HG02852 (cell line): Measurements from ENCODE around the gene GRPR.

Source experiments
- ATAC-seq: cut with Tn5 transposase; IDR thresholded peaks from one replicate; pipeline ENCODE4 v1.9.1; 2021; ENCODE audit warnings: mild to moderate bottlenecking, moderate library complexity; ENCODE audit not compliant: unreplicated experiment

The GRPR gene

DNA sequence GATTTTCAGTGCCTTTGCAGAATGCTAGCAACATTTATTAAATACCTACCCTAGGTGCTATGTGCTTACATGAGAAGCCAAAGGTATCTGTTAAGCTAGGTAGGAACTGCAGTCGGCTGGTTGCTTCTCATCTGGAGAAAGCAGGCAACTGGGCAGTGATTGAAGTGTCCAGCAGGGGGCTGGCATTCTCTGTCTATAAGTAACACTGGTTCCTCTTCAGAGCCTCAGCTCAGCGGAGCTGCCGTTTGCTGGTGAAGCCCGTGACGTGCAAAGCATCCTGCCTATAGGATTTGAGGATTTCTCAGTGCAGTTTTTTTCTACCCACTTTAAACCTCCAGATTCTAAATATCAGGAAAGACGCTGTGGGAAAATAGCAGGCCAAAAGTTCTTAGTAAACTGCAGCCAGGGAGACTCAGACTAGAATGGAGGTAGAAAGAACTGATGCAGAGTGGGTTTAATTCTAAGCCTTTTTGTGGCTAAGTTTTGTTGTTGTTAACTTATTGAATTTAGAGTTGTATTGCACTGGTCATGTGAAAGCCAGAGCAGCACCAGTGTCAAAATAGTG, at the start of gene GRPR:
TSS of gene GRPR (plus strand) at position 344 of the 565 bp plus-strand sequence. CDS start 389 bp downstream, outside the sequence.
- peak; percentile 50 for ATAC-seq

DNA sequence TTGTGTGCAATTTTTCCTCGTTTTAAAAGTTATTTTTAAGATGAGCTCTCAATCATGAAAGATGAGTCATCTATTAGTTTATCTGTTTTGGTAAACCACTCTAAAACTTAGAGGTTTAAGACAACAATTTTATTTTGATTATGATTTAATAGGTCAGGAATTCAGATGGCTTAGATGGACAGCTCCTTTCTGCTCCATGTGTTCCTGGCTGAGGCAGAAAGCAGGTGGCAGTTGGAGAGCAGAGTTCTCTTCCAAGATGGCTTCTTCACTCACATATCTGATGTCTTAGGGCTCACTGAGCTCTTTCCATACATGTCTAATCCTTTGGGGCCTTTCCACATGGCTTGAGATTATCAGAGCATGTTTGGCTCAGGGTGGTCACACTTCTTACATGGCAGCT, 48.3 kb upstream of the GRPR start:
- ATAC-seq = no peak

DNA sequence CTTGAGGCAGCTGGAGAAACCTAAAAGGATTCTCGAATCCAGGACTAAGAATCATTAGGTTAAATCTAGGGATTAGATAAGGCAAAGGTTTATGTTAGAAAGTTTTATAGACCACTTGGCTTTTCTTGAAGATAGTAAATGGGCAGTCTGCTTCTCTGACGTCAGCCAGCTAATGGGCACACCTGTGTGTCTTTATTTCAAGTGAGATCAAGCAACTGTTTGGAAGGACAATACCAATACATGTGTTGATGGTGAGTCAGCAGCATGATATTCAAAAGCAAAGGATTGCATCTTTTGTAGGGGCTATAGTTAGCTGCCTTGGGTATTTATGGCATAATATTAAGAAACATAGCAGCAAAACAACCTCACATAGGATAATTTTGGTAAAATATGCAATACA, 46.5 kb upstream of the GRPR start:
- ATAC-seq = no peak

DNA sequence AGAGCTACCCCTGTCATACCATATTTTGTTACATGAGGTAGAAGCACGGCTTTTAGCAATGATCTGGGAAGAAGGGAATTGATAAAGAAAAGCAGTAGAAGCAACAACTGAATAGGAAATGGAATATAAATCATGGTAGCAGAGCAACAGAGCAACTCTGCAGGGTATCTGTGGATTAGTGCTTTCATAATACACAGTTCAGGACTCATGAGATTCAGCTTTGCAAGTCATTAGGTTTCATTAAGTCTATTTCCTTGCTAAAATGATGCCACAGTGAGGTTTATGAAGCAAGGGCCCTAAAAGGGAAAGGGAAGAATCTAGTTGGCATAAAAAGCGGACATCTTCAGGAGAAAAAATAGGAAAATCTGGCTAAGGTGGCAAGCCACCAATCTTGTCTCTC, 45.6 kb upstream of the GRPR start:
- ATAC-seq = no peak

DNA sequence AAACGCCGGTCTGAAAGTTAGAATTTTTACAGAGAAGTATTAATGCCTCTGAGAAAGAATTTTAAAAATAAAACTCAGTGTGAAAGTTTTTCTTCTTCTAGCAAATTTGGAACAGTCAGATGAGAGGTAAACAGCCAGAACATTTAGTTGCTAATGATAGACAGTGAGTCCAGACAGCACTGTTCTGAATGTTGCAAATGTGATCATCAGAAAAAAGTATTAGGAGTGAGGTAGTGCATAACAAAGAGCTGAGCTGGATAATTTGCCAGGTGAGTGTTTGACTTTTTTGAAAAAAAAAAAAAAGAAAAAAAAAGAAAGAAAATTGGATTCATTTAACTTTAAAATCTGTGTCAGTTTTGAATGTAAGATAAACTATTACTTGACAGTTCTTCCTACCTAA, 42.0 kb upstream of the GRPR start:
- no peak for ATAC-seq

DNA sequence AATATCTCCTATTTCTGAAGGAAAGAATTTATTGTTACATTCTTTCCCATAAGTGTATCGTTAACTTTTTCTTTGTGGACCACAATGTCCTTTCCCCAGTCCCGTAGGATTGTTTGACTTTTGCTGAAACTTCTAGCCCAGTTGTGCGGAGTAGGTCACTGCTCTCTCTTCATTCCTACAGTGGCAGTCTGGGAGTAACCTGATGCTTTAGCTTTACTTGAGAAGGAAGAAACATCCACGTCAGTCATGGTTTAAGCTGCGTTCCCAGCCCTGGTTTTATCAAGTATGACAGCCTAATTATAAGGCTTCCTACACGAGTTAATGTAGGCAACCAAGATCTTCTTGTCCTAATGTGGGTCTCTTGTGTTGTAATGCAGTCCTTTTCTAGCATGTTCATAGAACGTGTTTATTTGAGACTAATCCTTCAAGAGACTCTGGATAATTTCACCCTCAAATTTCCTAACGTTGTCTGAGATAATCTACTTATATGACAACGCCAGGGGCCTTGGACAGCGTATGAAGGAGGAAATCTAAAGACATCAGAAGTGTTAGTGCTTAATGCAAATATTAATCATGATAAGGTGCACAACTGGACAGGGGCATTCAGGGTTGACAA, 40.8 kb upstream of the GRPR start:
- ATAC-seq = no peak

DNA sequence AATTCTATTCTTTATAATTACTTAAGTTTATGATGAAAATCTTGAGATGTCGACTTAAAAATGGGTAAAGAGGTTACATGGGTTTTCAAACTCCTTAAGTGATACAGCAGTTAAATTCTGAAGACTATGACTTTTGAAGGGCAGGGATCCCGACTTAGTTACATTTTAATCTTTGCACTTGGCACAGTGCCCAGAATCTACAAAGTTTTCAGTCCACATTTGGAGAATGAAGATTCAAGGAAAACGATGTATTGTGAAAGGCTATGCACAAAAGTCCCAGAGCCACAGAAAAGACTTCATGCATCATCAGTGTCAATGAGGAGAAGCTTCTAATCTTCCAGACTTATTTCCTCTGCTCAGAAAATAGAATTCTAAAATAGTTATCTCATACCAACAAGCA, 36.3 kb upstream of the GRPR start:
- no peak for ATAC-seq

DNA sequence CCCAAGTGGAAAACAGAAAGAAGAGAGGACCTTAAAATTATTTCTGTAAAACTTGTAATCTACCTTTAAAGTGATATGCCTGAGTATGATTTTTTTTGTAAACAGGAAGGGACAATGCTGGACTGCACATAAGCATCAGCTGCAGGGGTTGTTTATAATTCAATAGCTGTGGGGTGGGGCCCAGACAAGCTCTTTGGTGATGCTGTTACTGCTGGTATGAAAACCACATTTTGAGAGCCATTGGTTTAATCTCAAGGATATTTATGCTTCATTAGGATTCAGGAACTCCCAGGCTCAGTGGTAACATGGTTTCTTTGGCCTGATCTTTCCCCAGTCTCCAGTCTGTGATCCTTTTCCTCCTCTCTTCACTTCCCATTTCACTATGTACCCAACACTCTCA, 34.3 kb upstream of the GRPR start:
- ATAC-seq = no peak

DNA sequence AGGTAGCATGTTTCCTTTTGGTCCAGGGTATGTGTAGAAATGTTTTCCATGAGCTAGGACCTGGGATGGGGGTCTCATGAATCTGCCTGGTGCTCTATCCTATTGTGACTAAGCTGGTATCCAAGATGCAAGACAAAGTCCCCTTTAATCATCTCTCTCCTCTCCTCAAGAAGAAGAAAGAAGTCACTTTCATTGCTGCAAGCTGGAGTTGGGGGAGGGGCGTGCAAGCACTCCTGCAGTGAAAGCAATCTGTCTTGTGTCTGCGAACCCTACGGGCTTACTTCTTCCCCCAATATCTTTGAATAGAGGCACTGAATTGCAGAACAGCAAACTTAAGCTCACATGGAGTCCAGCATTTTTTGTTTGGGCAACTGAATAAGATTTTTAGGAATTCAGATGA, 27.2 kb upstream of the GRPR start:
- no peak for ATAC-seq

DNA sequence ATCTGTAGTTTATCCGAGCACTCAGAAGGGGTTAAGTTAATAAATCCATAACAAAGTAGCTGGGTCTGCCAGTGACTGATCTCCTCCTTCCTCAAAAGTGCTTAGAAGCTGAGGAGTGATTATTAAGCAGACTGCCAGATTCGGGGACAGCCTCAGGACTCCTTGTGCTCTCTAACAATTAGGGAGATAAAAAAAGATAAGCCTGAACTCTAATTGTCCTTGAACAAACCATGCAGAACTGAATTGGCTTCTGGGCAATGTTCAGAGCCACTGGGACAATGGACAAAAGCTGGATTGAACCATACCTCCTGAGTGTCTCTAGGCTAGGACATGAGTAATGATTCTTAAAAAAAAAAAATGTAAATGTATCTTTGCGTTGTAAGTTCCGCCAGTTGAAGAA, 22.7 kb upstream of the GRPR start:
- no peak for ATAC-seq

DNA sequence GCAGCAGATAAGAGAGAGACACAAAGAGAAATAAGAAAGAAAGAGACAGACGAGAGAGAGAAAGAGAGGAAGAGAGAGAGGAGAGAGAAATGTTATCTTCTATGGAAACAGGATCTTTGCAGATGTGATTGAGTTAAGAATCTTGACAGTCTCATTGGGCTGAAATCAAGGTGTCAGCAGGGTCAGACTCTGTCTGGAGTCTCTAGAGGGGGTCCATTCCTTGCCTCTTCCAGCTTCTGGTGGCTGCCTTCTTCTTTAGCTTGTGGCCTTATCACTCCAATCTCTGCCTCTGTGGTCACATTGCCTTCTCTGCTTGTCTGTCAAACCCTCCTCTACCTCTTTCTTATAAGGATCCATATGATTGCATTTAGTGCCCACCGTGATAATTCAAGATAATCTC, 21.8 kb upstream of the GRPR start:
- no peak for ATAC-seq

DNA sequence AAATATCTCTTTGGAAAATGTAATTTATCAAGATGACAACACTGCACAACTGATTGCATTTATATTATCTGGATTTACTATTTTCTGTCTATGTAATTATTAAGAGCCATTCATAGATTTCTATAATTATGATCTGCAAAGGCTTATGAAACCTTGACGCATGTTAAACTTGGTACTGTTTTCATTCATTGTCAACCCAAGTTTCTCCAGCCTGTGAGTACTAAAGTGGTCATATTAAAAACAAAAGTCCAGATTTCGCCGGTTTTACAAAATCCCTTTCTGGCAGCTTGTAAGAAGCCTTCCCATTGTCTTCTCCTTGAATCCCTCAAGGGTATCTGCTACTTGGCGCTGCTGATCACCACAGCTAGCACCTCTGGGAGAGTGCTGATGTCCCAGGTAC, 19.7 kb upstream of the GRPR start:
- ATAC-seq = peak; percentile 60

DNA sequence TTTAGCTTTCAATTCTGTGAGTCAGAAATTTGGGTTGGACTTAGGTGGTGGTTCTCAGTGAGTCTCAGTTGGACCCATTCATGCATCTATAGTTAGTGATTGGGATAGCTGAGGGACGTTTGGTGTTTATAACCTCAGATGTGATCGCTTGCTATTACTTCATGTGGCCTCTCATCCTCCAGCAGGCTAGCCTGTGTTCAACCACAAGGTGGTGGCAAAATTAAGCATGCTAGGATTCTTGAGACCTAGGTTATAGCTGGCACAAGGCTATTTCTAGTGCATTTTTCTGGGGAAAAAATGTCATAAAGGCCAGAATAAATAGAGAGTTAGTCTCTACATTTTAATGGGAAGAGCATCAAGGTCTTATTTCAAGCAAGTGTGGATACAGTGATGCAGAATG, 10.9 kb upstream of the GRPR start:
- no peak for ATAC-seq

DNA sequence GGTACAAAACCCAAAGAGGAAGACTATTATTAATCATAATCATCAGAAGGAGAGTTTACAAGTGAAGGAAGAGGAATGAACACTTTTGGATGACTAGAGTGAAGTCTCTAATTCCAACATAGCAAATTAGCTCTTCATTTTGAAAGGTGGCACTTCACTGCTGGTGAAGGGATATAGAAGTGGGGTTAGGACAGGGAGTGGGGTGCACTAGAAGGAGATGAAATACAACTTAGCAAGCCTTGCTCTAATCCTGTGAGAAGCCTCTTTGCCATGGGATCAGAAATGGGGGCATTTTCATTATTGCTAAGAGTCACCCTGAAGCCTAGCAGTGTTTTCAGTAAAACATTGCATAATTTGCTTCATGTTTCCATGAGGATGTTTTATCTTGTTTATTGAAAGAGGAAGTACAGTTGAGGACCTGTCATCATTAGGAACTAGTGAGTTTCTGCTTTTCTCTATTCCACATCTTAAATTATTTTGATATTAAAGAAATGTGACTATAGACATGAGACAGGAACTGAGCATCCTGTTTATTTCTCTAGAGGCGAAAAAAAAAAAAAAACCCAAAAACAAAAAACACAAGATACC, 9.3 kb upstream of the GRPR start:
- ATAC-seq = no peak

DNA sequence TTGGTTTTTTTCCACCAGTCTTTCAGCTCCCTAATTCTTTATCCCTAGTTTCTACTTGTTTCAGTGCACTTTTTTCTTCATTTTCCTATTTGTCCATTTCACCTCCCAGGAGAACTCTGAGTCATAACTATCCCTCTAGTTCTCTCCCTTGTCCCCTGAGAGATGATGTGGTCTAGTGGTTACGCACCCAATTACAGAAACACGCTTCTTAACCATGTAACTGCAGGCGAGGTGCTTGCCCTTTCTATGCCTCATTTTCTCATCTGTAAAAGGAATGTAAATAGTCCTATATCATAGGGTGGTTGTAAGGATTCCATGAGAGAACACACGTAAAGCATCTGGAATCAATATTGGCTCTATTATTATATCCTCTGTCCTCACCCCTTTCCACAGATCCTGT, 8.8 kb upstream of the GRPR start:
- ATAC-seq = no peak

DNA sequence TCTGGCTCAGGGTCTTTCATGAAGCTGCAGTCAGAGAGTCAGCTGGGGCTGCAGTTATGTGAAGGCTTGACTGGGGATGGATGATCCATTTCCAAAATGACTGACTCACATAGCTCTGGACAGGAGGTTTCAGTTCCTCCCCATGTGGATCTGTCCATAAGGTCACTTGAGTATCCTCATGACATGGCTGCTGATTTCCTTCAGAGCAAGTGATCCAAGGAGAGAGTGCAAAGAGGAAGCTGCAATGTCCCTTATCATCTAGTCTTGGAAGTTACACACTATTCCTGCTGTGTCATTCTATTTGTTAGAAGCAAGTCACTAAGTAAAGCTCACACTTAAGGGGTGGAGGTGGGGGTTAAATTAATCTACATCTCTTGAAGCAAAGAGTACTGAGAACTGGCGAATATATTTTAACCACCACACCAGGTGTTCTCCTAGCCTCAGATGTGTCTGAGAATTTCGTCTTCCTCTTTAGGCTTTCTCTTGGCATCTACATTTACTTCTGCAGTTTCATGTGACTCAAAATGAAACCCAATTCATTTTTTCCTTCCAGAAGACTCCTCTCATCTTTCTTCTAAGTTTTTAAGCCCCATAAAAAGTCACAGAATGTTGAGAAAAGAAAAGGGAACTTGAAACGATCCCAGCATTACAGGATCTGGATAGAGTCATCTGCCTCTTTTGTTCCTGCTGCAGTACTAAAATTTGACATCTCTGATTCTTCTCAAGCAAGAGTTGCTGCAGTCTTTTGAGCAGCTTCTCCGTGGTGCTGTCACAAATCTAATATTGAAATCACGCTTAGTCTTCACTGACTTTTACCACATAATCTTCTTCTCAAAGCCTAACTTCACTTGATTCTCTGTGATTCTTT, 3.8 kb upstream of the GRPR start:
- peak; percentile 88 for ATAC-seq

DNA sequence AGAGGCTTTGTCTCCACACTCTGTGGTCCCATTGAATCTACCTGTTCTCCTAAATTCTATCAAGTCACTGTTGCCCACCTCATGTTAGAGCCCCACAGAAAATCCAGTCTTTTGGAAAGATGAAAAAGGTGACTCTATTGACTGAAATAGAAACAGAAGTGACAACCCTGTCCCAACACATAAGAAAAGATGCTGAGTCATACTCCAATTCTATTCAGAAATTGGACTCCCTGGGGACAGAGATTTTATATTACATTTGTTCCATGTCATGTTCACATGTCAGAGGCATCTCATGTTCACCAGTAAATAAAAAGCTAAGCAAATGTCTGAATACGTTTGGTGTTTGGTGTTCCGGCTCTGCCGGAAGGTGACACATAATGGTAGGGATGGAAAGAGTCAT, 2.9 kb upstream of the GRPR start:
- no peak for ATAC-seq

DNA sequence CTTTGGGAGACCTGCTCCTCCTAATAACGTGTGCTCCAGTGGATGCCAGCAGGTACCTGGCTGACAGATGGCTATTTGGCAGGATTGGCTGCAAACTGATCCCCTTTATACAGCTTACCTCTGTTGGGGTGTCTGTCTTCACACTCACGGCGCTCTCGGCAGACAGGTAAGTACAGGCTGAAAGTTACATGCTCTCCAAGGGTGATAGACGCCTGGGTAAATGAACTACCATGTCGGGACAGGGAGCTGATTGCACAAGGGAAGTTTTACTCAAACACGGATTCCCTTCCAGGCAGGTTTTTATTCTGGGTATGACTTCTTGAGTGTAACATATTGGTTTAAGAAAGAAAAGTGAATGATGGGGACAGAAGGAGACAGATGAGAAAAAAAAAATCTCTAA, 836 bp downstream of the GRPR start:
- ATAC-seq = no peak

DNA sequence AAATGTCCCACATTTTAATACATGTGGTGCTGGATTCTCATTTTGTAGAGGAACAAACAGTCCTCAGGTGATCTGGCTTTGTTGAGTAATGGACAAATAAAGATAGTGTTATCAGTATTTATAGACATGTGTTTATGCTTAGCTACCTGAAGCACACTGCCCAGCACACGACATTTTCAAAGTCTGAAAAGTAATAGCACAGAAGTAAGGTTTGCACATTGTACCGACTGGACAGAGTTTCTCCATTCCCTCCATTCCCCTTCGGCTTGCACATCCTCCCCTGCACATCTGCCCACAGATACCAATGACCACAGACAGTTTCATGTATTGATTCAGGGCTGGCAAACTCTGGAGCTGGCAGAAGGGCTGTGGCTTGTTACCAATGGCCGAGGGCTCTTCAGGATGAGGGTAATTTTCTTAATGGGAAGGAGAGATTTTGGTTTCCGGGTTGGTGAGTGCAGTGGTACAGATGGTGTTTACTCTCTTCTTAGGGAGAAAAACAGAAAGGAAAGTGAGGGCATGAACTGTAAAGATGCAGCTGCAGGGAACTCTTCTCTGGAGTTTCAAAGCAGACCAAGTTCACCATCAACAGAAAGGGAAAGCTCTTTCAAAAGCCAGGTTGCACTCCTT, 2.3 kb downstream of the GRPR start:
- no peak for ATAC-seq

DNA sequence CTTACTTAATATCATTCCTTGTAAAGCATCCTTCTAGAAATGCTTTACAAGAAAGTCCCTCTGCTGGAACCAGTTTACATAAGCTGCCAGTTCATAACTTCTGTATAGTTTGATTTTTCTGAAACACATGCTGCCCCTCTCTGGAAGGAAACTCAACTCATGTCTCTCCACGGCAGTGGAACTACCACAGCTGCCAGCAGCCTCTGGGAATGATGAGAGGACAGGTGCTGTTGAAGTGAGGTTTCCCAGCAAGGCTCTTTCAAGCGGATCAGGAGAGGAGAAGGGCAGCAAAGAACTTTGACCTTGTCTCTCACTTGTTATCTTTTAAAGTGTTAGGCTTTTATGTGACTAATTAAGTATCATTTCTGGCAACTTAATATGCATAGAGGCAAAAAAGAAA, 7.3 kb downstream of the GRPR start:
- ATAC-seq = no peak

DNA sequence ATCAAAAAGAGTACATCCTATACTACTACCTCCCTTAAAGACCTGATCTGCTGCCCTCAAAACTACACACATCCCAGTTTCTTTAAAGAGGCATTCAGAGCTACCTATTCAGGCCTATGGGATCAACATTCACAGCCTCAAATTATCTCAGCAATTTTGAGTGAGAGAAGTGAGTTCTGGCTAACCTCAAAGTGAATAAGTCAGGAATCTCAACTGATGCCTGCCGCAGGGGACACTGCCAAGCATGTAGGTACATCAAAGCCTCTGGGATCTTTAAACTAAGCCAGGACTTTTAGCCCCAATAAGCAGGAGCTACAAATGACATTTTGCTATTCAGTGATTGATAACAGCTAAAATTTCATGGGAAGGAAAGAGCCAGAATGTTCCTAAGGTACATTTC, 11.6 kb downstream of the GRPR start:
- ATAC-seq = no peak
